A549 (cell line): ENCODE data around the gene TNNI2. TPM values are rescaled to one million over a fixed set of nuclear protein-coding genes. Genes with fewer than 3 reads are reported as not detected.

Experiments used
- ATAC-seq, 2 experiments: fragments of 200-7000 bp in 1 of 2; fragments of >200 bp in 1 of 2; cut with Nextera tagmentation in 1 of 2; cut with Tn5 transposase in 1 of 2; 3 replicates each; pipeline versions ENCODE4 v1.8.0 to v1.9.1; 2018 to 2020; ENCODE audit warnings: mild to moderate bottlenecking in 1 of 2, moderate library complexity in 1 of 2
- CTCF ChIA-PET: fragments of 300-600 bp; sonication (Branson Sonifier 250); formaldehyde crosslinking; extraction: SDS; loops from one replicate; lab custom pipeline; 2021; ENCODE audit warnings: antibody characterized with exemption, inconsistent platforms; lab: Yijun Ruan, JAX
- POLR2A ChIA-PET: fragments of 350-600 bp; formaldehyde crosslinking; extraction: SDS; loops from one replicate; lab custom pipeline; 2021; ENCODE audit warnings: antibody characterized with exemption, inconsistent platforms; lab: Yijun Ruan, JAX
- DNase-seq, 2 experiments: peaks; one replicate each; pipeline versions ENCODE4 v3.0.0 to v3.0.0-alpha.2; 2011 to 2016; ENCODE audit warnings: low read depth in 1 of 2, low spot score in 1 of 2
- FAIRE-seq: peaks from 2 replicates; lab custom pipeline; 2011; peaks lifted over from hg19 to GRCh38; lab: Jason Lieb, UNC
- H3K27ac ChIP-seq, 2 experiments: fragments of >200 bp; sonication (Bioruptor Twin); formaldehyde crosslinking; 3 replicates each; pipeline ENCODE4 v1.5.1; 2016 to 2017
- H3K4me1 ChIP-seq: fragments of >200 bp; sonication (Bioruptor Twin); formaldehyde crosslinking; 3 replicates; pipeline ENCODE4 v1.6.1; 2016
- H3K4me2 ChIP-seq: fragments of >200 bp; sonication (Bioruptor Twin); formaldehyde crosslinking; 3 replicates; pipeline ENCODE4 v1.6.1; 2016
- H3K4me3 ChIP-seq: fragments of >200 bp; sonication (Bioruptor Twin); formaldehyde crosslinking; 3 replicates; pipeline ENCODE4 v1.5.1; 2016
- H3K9me3 ChIP-seq: fragments of >200 bp; sonication (Bioruptor Twin); formaldehyde crosslinking; 3 replicates; pipeline ENCODE4 v1.6.1; 2016
- CBX8 ChIP-seq: fragments of 200-600 bp; sonication (generic); IDR thresholded peaks from 2 replicates; pipeline ENCODE4 v1.6.1; 2016
- CHD2 ChIP-seq: fragments of 150-350 bp; IDR thresholded peaks from 2 replicates; pipeline ENCODE4 v1.6.1; 2014; ENCODE audit warnings: low read length; ENCODE audit not compliant: partially characterized antibody
- ESRRA ChIP-seq: fragments of 150-350 bp; IDR thresholded peaks from 2 replicates; pipeline ENCODE4 v1.6.1; 2014; ENCODE audit warnings: mild to moderate bottlenecking, low read length, borderline replicate concordance
- FOSB ChIP-seq: fragments of 250-450 bp; sonication (Bioruptor Pico); IDR thresholded peaks from 2 replicates; pipeline ENCODE4 v1.5.0; 2020; ENCODE audit warnings: mild to moderate bottlenecking, moderate library complexity
- FOSL2 ChIP-seq, 2 experiments: fragments of 450-650 bp in 1 of 2; fragments of >200 bp in 1 of 2; sonication (Bioruptor Twin) in 1 of 2; formaldehyde crosslinking; IDR thresholded peaks; 2 replicates each; pipeline versions ENCODE4 v1.5.0 to v1.6.1; 2016 to 2020; ENCODE audit warnings: mild to moderate bottlenecking in 1 of 2, moderate library complexity in 1 of 2
- HOXB5 ChIP-seq: fragments of 250-450 bp; sonication (Bioruptor Pico); IDR thresholded peaks from 2 replicates; pipeline ENCODE4 v1.5.0; 2020; ENCODE audit warnings: mild to moderate bottlenecking, moderate library complexity
- MAZ ChIP-seq: fragments of 150-350 bp; IDR thresholded peaks from 2 replicates; pipeline ENCODE4 v1.6.1; 2014; ENCODE audit warnings: antibody characterized with exemption, low read depth, low read length, borderline replicate concordance
- MYC ChIP-seq: IDR thresholded peaks from 2 replicates; pipeline ENCODE4 v1.6.1; 2012; ENCODE audit warnings: mild to moderate bottlenecking, inconsistent platforms, low read length, improper control_type of control experiment, borderline replicate concordance
- NFE2L2 ChIP-seq: fragments of 150-350 bp; conservative IDR thresholded peaks from 2 replicates; pipeline ENCODE4 v1.6.1; 2014; ENCODE audit warnings: low read length
- RAD21 ChIP-seq, 2 experiments: fragments of >200 bp in 1 of 2; sonication (Bioruptor Twin) in 1 of 2; formaldehyde crosslinking in 1 of 2; IDR thresholded peaks in 1 of 2; conservative IDR thresholded peaks in 1 of 2; 2 replicates in 1 of 2; 3 replicates in 1 of 2; pipeline ENCODE4 v1.6.1; 2012 to 2018; ENCODE audit warnings: inconsistent platforms in 1 of 2
- TP53 ChIP-seq: fragments of 250-450 bp; sonication (Bioruptor Pico); IDR thresholded peaks from 2 replicates; pipeline ENCODE4 v1.5.0; 2021; ENCODE audit warnings: mild to moderate bottlenecking, moderate library complexity
- ZSCAN20 ChIP-seq: fragments of 250-450 bp; sonication (Bioruptor Pico); IDR thresholded peaks from 2 replicates; pipeline ENCODE4 v1.8.0; 2022; ENCODE audit warnings: mild to moderate bottlenecking, moderate library complexity
- WGBS: methylation state at CpG from one replicate; pipeline ENCODE4 v1.1.6; 2017; ENCODE audit errors: missing lambda C conversion rate; 5-methylcytosine and 5-hydroxymethylcytosine counted together
- polyA plus RNA-seq, 4 experiments: library from polyadenylated mRNA; depleted of rRNA in 3 of 4; stranded (reverse); fragments of >200 nt; fragmentation: RNase III in 1 of 4; extraction: RNeasy Plus Mini Kit Qiagen cat#74134 plus additional on column Dnase treatment in 1 of 4; gene quantifications; 2 replicates in 3 of 4; 3 replicates in 1 of 4; pipeline ENCODE4 v1.2.3, GENCODE V29; 2011 to 2017
- TF ChIP-seq, protein P1 (sequence below): fragments of 250-450 bp; sonication (Bioruptor Pico); IDR thresholded peaks from 2 replicates; pipeline ENCODE4 v1.5.0; 2021; ENCODE audit warnings: mild to moderate bottlenecking, moderate library complexity, borderline replicate concordance
- TF ChIP-seq, protein P2 (sequence below): fragments of >200 bp; sonication (Bioruptor Twin); formaldehyde crosslinking; IDR thresholded peaks from 3 replicates; pipeline ENCODE4 v1.5.1; 2016
- TF ChIP-seq, protein P3 (sequence below): fragments of 150-350 bp; IDR thresholded peaks from 2 replicates; pipeline ENCODE4 v1.6.1; 2014; ENCODE audit warnings: low read depth, mild to moderate bottlenecking, low read length
- TF ChIP-seq, protein P4 (sequence below): IDR thresholded peaks from 2 replicates; pipeline ENCODE4 v1.6.1; 2012
- TF ChIP-seq, protein P5 (sequence below): fragments of 450-650 bp; IDR thresholded peaks from 2 replicates; pipeline ENCODE4 v1.6.1; 2014; ENCODE audit warnings: antibody characterized with exemption
- TF ChIP-seq, protein P6 (sequence below): fragments of >200 bp; sonication (Bioruptor Twin); formaldehyde crosslinking; IDR thresholded peaks from 3 replicates; pipeline ENCODE4 v1.6.1; 2016

The TNNI2 gene
- polyA plus RNA-seq, 2 of the 4 experiments (the other 2 are of a cell fraction), result not detected

DNA sequence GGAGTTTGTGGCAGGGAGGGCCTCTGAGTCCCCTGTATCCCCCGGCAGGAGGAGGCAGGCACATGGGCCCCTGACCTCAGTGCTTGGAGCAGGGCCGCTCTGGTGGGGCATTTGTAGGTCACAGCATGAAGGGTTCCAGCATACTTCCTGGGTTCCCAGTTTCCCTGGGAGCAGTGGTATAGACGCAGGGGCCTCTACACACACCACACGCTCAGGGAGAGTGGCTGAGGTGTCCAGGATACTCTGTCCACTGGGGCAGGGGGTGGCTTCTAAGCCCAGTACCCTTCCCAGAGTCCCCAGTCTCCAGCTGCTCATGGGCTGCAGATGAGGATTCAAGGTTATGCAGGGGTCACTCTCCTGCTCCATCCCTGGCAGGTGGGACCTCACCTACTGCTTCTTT, 20.2 kb downstream of the TNNI2 start:
- no peak for DNase-seq
- H3K27ac ChIP-seq, result peak overlapping the region in 1 of 2 experiments; percentile 7; a peak in 1 of 6 replicates
- FAIRE-seq, result no peak
- H3K4me3 ChIP-seq, result no peak overlapping the region
- H3K4me1 ChIP-seq, result peaks cover 20% of the 10 kb centered on the region
- ATAC-seq, result no peak
- no peak for TF ChIP-seq MYC
- no peak for TF ChIP-seq FOSL2 (IDR thresholded peaks at IDR 0.05)
- no peak for TF ChIP-seq FOSL2 (CRISPR knock-in tag; IDR thresholded peaks at IDR 0.05)
- no peak for TF ChIP-seq HOXB5 (CRISPR knock-in tag)
- TF ChIP-seq, protein P1, sequence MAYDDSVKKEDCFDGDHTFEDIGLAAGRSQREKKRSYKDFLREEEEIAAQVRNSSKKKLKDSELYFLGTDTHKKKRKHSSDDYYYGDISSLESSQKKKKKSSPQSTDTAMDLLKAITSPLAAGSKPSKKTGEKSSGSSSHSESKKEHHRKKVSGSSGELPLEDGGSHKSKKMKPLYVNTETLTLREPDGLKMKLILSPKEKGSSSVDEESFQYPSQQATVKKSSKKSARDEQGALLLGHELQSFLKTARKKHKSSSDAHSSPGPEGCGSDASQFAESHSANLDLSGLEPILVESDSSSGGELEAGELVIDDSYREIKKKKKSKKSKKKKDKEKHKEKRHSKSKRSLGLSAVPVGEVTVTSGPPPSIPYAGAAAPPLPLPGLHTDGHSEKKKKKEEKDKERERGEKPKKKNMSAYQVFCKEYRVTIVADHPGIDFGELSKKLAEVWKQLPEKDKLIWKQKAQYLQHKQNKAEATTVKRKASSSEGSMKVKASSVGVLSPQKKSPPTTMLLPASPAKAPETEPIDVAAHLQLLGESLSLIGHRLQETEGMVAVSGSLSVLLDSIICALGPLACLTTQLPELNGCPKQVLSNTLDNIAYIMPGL (CRISPR knock-in tag), result no peak
- no peak for TF ChIP-seq ZSCAN20 (CRISPR knock-in tag)
- TF ChIP-seq NFE2L2, result no peak
- no peak for TF ChIP-seq TP53 (CRISPR knock-in tag)
- no peak for TF ChIP-seq CBX8
- TF ChIP-seq, protein P2, sequence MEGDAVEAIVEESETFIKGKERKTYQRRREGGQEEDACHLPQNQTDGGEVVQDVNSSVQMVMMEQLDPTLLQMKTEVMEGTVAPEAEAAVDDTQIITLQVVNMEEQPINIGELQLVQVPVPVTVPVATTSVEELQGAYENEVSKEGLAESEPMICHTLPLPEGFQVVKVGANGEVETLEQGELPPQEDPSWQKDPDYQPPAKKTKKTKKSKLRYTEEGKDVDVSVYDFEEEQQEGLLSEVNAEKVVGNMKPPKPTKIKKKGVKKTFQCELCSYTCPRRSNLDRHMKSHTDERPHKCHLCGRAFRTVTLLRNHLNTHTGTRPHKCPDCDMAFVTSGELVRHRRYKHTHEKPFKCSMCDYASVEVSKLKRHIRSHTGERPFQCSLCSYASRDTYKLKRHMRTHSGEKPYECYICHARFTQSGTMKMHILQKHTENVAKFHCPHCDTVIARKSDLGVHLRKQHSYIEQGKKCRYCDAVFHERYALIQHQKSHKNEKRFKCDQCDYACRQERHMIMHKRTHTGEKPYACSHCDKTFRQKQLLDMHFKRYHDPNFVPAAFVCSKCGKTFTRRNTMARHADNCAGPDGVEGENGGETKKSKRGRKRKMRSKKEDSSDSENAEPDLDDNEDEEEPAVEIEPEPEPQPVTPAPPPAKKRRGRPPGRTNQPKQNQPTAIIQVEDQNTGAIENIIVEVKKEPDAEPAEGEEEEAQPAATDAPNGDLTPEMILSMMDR, result no peak
- no peak for TF ChIP-seq RAD21 (conservative IDR thresholded peaks at IDR 0.05 in 1 of 2, IDR thresholded peaks at IDR 0.05 in 1 of 2)
- TF ChIP-seq, protein P3, sequence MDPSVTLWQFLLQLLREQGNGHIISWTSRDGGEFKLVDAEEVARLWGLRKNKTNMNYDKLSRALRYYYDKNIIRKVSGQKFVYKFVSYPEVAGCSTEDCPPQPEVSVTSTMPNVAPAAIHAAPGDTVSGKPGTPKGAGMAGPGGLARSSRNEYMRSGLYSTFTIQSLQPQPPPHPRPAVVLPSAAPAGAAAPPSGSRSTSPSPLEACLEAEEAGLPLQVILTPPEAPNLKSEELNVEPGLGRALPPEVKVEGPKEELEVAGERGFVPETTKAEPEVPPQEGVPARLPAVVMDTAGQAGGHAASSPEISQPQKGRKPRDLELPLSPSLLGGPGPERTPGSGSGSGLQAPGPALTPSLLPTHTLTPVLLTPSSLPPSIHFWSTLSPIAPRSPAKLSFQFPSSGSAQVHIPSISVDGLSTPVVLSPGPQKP, result no peak
- TF ChIP-seq, protein P4, sequence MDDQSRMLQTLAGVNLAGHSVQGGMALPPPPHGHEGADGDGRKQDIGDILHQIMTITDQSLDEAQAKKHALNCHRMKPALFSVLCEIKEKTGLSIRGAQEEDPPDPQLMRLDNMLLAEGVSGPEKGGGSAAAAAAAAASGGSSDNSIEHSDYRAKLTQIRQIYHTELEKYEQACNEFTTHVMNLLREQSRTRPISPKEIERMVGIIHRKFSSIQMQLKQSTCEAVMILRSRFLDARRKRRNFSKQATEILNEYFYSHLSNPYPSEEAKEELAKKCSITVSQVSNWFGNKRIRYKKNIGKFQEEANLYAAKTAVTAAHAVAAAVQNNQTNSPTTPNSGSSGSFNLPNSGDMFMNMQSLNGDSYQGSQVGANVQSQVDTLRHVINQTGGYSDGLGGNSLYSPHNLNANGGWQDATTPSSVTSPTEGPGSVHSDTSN, result no peak
- TF ChIP-seq, protein P5, sequence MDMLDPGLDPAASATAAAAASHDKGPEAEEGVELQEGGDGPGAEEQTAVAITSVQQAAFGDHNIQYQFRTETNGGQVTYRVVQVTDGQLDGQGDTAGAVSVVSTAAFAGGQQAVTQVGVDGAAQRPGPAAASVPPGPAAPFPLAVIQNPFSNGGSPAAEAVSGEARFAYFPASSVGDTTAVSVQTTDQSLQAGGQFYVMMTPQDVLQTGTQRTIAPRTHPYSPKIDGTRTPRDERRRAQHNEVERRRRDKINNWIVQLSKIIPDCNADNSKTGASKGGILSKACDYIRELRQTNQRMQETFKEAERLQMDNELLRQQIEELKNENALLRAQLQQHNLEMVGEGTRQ, result no peak
- no peak for TF ChIP-seq ESRRA
- no peak for TF ChIP-seq FOSB (CRISPR knock-in tag)
- no peak for TF ChIP-seq MAZ
- no peak for TF ChIP-seq CHD2
- TF ChIP-seq, protein P6, sequence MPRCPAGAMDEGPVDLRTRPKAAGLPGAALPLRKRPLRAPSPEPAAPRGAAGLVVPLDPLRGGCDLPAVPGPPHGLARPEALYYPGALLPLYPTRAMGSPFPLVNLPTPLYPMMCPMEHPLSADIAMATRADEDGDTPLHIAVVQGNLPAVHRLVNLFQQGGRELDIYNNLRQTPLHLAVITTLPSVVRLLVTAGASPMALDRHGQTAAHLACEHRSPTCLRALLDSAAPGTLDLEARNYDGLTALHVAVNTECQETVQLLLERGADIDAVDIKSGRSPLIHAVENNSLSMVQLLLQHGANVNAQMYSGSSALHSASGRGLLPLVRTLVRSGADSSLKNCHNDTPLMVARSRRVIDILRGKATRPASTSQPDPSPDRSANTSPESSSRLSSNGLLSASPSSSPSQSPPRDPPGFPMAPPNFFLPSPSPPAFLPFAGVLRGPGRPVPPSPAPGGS, result no peak
- TF ChIP-seq, all 56 proteins: peak for 0
- H3K9me3 ChIP-seq, result no peaks in the 10 kb centered on the region
- ChIA-PET CTCF (interaction anchor here (0.6 to 14.5 kb wide), 7 partner anchors 10 to 333 kb away, joined by 3 to 174 read pairs (median 6); partner anchors contain the start of genes SYT8 and TNNI2), POLR2A (no interaction called here)
- H3K4me2 ChIP-seq, result no peak overlapping the region
- 58% methylated on average over 4 of the region's 4 CpGs for WGBS
